Lung (tissue), 12 donors: Measurements from ENCODE around the gene DISP2. TPM values are rescaled to one million over a fixed set of nuclear protein-coding genes. Genes with fewer than 3 reads are reported as not detected.

Experiments used
- ATAC-seq: fragments of 200-7000 bp; cut with Tn5 transposase; one replicate; pipeline ENCODE4 v1.9.1; 2020; ENCODE audit warnings: moderate number of reproducible peaks; ENCODE audit not compliant: insufficient read depth, low FRiP score
- DNase-seq, 3 donors: peaks; one replicate each; pipeline ENCODE4 v3.0.0-alpha.2; 2013 to 2017
- H3K27ac ChIP-seq, 2 donors: one replicate each; pipeline ENCODE4 v1.5.1; 2013; ENCODE audit warnings: mild to moderate bottlenecking in 2 of 2, moderate library complexity in 2 of 2, control low read depth in 1 of 2, inconsistent platforms in 1 of 2, low read depth in 1 of 2, low read length in 1 of 2
- H3K27me3 ChIP-seq, 3 donors: one replicate each; pipeline ENCODE4 v1.5.1; 2013; ENCODE audit warnings: low read length in 2 of 3; ENCODE audit not compliant: control insufficient read depth in 3 of 3, insufficient read depth in 3 of 3
- H3K36me3 ChIP-seq, 4 donors: one replicate each; pipeline ENCODE4 v1.5.1; 2013; ENCODE audit warnings: low read length in 4 of 4, mild to moderate bottlenecking in 1 of 4, moderate library complexity in 1 of 4; ENCODE audit not compliant: control insufficient read depth in 4 of 4, insufficient read depth in 4 of 4
- H3K4me1 ChIP-seq, 5 donors: one replicate each; pipeline ENCODE4 v1.5.1; 2013; ENCODE audit warnings: low read length in 5 of 5, mild to moderate bottlenecking in 2 of 5, moderate library complexity in 1 of 5; ENCODE audit not compliant: control insufficient read depth in 5 of 5, insufficient read depth in 5 of 5
- H3K4me3 ChIP-seq: one replicate; pipeline ENCODE4 v1.5.1; 2013; ENCODE audit warnings: mild to moderate bottlenecking, control low read depth, moderate library complexity
- H3K9ac ChIP-seq, 2 donors: one replicate each; pipeline ENCODE4 v1.5.1; 2013; ENCODE audit warnings: low read length in 2 of 2, control low read depth in 1 of 2; ENCODE audit not compliant: insufficient read depth in 1 of 2
- H3K9me3 ChIP-seq, 4 donors: one replicate each; pipeline ENCODE4 v1.5.1; 2013; ENCODE audit warnings: low read length in 3 of 4, mild to moderate bottlenecking in 1 of 4, moderate library complexity in 1 of 4; ENCODE audit not compliant: control insufficient read depth in 4 of 4, insufficient read depth in 3 of 4
- WGBS, 2 donors: extraction: QIAGEN DNeasy Blood & Tissue Kit; methylation state at CpG; one replicate each; pipeline ENCODE4 v1.1.7; 2013; 5-methylcytosine and 5-hydroxymethylcytosine counted together
- polyA plus RNA-seq, 2 donors: library from polyadenylated mRNA; stranded (reverse); fragments of 200-250 nt; gene quantifications; one replicate each; pipeline ENCODE4 v1.2.1, GENCODE V29; 2013
- total RNA-seq, 2 donors: library from RNA; depleted of rRNA in 1 of 2; stranded (reverse); fragments of >200 nt in 1 of 2; gene quantifications; one replicate each; pipeline ENCODE4 v1.2.1, GENCODE V29; 2014 to 2021
- TF ChIP-seq, protein P1 (sequence below): IDR thresholded peaks from 2 replicates; pipeline ENCODE4 v1.5.1; 2012; ENCODE audit warnings: mild to moderate bottlenecking; ENCODE audit errors: control extremely low read depth, extremely low read depth
- donor health status: control.
- donor health status: control.
- donor health status: Bipolar disorder and iron deficiency.
- donor health status: healthy.
- donor health status: DM: yes; HTN: yes; CAD: no.

DISP2 gene
- total and polyA plus RNA-seq, 4 donors, result 0.06 to 2.5 (median 0.76) TPM

- TF ChIP-seq, protein P1, sequence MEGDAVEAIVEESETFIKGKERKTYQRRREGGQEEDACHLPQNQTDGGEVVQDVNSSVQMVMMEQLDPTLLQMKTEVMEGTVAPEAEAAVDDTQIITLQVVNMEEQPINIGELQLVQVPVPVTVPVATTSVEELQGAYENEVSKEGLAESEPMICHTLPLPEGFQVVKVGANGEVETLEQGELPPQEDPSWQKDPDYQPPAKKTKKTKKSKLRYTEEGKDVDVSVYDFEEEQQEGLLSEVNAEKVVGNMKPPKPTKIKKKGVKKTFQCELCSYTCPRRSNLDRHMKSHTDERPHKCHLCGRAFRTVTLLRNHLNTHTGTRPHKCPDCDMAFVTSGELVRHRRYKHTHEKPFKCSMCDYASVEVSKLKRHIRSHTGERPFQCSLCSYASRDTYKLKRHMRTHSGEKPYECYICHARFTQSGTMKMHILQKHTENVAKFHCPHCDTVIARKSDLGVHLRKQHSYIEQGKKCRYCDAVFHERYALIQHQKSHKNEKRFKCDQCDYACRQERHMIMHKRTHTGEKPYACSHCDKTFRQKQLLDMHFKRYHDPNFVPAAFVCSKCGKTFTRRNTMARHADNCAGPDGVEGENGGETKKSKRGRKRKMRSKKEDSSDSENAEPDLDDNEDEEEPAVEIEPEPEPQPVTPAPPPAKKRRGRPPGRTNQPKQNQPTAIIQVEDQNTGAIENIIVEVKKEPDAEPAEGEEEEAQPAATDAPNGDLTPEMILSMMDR, result no peak
- ATAC-seq, result peak; percentile 57
- 30 to 36% methylated on average over 10 of the region's 10 CpGs for WGBS, 2 donors
- no peaks in the 10 kb centered on the region for H3K36me3 ChIP-seq
- H3K9me3 ChIP-seq, result no peaks in the 10 kb centered on the region
- no peak overlapping the region for H3K27ac ChIP-seq
- peaks cover 0 to 7% (median 3%) of the 10 kb centered on the region in 5 donors for H3K4me1 ChIP-seq
- H3K27me3 ChIP-seq, result peaks cover 0 to 7% (median 0%) of the 10 kb centered on the region in 3 donors
- DNase-seq, result peak; percentile 61 to 83 (median 67)
- no peak overlapping the region for H3K9ac ChIP-seq
- H3K4me3 ChIP-seq, result no peak overlapping the region
Measured at GRCh38 chr15:40313531-40314398, 44.3 kb upstream of the DISP2 start.

- H3K27ac ChIP-seq, result no peak overlapping the region
- no peak overlapping the region for H3K9ac ChIP-seq
- no peak overlapping the region for H3K4me3 ChIP-seq
- WGBS, 2 donors, result 59 to 66% methylated on average over 4 of the region's 4 CpGs
- H3K4me1 ChIP-seq, result peaks cover 0 to 7% (median 0%) of the 10 kb centered on the region in 5 donors
- ATAC-seq (no peak), DNase-seq (no peak)
- peaks cover 0 to 9% (median 0%) of the 10 kb centered on the region in 3 donors for H3K27me3 ChIP-seq
- TF ChIP-seq, protein P1, result no peak
- H3K36me3 ChIP-seq, result no peaks in the 10 kb centered on the region
- no peaks in the 10 kb centered on the region for H3K9me3 ChIP-seq
Measured at GRCh38 chr15:40314723-40315276, 43.2 kb upstream of the DISP2 start.

GRCh38 chr15:40316931-40317330 is 41.1 kb upstream of the DISP2 start:
- 67 to 85% methylated on average over 3 of the region's 3 CpGs for WGBS, 2 donors
- Histone ChIP-seq H3K9ac (no peak overlapping the region), H3K36me3 (no peaks in the 10 kb centered on the region), H3K4me3 (no peak overlapping the region), H3K27me3 (peaks cover 0 to 5% (median 0%) of the 10 kb centered on the region in 3 donors), H3K4me1 (peaks cover 0 to 7% (median 0%) of the 10 kb centered on the region in 5 donors), H3K9me3 (no peaks in the 10 kb centered on the region), H3K27ac (no peak overlapping the region)
- TF ChIP-seq, protein P1, result no peak
- ATAC-seq, result no peak
- DNase-seq, result no peak
